ENCODE measurements around the gene FHIT.

Gene FHIT

DNA sequence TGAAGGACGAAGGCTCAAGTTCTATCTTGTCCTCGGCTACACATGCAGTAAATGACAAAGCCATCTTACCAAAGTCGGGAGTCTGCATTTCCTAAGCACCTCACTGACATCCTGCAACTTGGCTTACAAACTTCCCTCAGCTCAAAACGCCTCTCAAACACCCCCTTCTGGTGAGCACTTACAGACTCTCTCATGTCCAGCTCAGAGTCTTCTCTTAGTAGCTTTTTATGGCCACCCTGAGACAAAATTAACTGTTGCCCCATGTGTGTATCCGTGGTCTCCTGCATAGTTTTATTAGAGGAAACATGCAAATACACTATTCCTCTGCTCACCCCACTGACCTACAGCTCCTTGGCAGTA is 819.7 kb downstream of the FHIT start:
- FAIRE-seq (no peak), DNase-seq (ENCODE audit: insufficient read length) (no peak)
- no peak for TF ChIP-seq TAF1 (IDR thresholded peaks at IDR 0.05; ENCODE audit: borderline replicate concordance, low read depth, low read length)
- TF ChIP-seq POLR2AphosphoS5 (IDR thresholded peaks at IDR 0.05; ENCODE audit: low read depth, low read length), result no peak
- TF ChIP-seq POLR2A (IDR thresholded peaks at IDR 0.05; ENCODE audit: low read depth, low read length), result no peak

DNA sequence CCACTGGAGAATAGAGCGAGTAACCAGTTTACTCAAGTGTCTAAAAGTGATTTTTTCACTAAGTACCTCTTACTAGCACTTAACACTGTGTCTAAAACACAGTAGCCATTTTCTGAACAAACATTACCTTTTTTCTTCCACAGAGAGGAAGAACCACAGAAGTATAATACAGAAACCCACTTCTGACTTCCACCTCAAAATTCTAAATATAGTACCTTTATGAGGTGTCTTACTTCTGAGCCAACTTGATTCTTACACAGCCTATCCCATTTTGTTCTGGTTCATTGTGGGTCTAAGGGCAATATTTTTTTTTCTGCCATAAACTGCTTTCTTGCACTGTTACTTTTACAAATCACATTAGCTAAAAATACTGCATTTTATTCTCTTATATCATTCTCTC is 821.0 kb downstream of the FHIT start:
- DNase-seq (ENCODE audit: insufficient read length), result no peak
- FAIRE-seq, result no peak
- TF ChIP-seq POLR2AphosphoS5 (IDR thresholded peaks at IDR 0.05; ENCODE audit: low read depth, low read length) (no peak), POLR2A (IDR thresholded peaks at IDR 0.05; ENCODE audit: low read depth, low read length) (no peak), TAF1 (IDR thresholded peaks at IDR 0.05; ENCODE audit: borderline replicate concordance, low read depth, low read length) (no peak)

DNA sequence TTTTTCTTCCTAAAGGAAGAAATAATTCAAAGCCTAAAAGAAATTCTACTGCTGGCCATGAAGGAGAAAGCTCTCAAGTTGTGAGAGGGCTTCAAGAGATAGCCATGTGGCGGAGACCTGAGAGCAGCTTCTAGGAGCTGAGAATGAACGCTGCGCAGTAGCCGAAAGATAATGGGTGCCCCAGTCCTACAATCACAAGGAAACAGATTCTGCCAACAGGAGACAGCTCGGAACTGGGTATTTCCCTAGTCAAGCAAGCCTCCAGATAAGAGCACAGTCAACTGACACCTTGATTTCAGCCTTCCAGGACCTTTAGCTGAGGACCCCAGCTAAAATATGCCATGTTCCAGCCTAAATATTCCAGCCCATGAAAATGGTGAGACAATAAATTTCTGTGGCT is 824.1 kb downstream of the FHIT start:
- no peak for FAIRE-seq
- DNase-seq (ENCODE audit: insufficient read length), result no peak
- no peak for TF ChIP-seq POLR2A (IDR thresholded peaks at IDR 0.05; ENCODE audit: low read depth, low read length)
- no peak for TF ChIP-seq POLR2AphosphoS5 (IDR thresholded peaks at IDR 0.05; ENCODE audit: low read depth, low read length)
- no peak for TF ChIP-seq TAF1 (IDR thresholded peaks at IDR 0.05; ENCODE audit: borderline replicate concordance, low read depth, low read length)

DNA sequence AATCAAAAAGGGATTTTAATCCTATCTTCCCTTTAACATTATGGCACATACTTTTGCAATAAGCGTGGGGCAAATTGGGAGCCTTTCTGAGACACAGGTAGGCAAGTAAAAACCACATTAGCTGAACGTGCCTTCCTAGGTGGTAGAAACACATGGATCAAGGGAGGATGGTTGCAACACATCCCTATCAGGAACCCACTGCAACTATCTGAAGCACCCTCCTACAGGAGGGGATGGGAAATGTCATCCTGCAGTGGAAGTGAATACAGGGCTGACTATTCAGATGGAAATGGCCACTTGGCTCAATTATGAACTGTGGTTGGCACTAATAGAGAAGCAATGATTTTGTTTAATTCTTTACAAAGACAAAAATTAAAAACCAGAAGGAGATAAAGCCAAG is 826.3 kb downstream of the FHIT start:
- TF ChIP-seq TAF1 (IDR thresholded peaks at IDR 0.05; ENCODE audit: borderline replicate concordance, low read depth, low read length), result no peak
- no peak for TF ChIP-seq POLR2AphosphoS5 (IDR thresholded peaks at IDR 0.05; ENCODE audit: low read depth, low read length)
- no peak for TF ChIP-seq POLR2A (IDR thresholded peaks at IDR 0.05; ENCODE audit: low read depth, low read length)
- no peak for DNase-seq (ENCODE audit: insufficient read length)
- FAIRE-seq, result no peak

DNA sequence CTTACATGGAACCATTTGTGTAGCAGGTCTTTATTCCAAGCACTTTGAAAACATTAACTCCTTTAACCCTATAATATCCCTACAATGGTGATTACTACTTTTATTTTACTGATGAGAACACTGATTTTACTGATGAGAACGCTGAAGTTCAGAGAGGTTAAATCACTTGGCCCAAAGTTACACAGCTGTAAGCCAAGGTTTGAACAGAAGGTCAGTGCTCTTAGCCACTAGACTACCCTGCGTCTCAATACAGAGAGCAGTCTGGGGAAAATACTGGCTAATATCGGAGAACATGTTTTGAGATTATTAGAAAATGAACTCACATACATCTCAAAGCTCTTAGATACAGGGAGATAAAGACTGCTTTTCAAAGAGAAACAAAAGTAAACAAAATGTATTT is 827.2 kb downstream of the FHIT start:
- DNase-seq (ENCODE audit: insufficient read length) (no peak), FAIRE-seq (no peak)
- no peak for TF ChIP-seq TAF1 (IDR thresholded peaks at IDR 0.05; ENCODE audit: borderline replicate concordance, low read depth, low read length)
- no peak for TF ChIP-seq POLR2A (IDR thresholded peaks at IDR 0.05; ENCODE audit: low read depth, low read length)
- no peak for TF ChIP-seq POLR2AphosphoS5 (IDR thresholded peaks at IDR 0.05; ENCODE audit: low read depth, low read length)

DNA sequence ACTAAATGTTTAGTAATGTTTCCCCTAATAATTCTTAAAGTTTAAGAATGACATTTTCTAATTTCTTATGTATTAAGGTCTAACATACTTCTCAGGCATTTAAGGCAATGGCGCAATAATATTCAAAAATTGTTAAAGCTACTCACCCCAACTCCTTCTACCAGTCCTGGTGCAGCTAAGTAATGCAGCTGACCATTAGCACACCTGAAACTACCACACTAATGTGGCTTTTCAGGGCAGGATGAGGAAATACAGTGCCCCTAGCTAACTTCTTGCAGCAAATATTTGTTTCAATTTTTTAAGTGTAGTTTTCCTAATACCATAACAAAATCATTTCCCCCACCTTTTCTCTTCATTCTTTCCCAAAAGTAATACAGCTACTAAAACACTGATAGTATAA is 827.7 kb downstream of the FHIT start:
- DNase-seq (ENCODE audit: insufficient read length) (no peak), FAIRE-seq (no peak)
- TF ChIP-seq POLR2AphosphoS5 (IDR thresholded peaks at IDR 0.05; ENCODE audit: low read depth, low read length) (no peak), POLR2A (IDR thresholded peaks at IDR 0.05; ENCODE audit: low read depth, low read length) (no peak), TAF1 (IDR thresholded peaks at IDR 0.05; ENCODE audit: borderline replicate concordance, low read depth, low read length) (no peak)

DNA sequence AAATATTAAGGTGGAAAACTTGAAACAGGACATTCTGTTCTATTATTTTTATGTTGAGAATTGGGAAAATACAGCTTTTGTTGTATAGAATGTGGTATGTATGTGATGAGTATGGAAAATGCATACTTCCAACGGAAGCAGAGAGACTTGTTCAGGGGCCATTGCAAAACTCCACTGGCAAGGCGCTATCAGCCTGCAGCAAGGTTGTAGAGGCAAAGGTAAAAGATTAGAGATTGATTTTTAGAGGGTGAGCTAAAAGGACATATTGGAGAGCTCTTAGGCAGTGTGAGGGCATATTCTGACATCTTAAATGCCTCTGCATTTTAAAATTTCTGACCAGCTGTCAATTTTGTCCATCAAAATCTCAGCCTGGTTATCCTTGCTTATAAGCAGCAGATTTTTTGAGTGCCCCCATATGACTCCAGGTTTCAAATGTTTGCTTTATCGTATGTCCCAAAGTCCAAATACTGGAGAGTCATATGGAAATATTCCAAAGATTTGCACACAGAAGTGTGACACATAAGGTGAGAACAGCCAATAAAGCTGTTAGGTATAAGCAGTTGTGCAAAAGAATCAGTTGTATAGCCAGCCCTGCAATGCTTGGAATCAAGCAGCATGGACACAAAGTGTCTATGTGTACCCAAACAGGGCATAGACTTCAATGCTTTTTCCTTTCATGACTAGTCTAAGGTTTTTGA is 829.4 kb downstream of the FHIT start:
- no peak for TF ChIP-seq POLR2AphosphoS5 (IDR thresholded peaks at IDR 0.05; ENCODE audit: low read depth, low read length)
- TF ChIP-seq TAF1 (IDR thresholded peaks at IDR 0.05; ENCODE audit: borderline replicate concordance, low read depth, low read length), result no peak
- no peak for TF ChIP-seq POLR2A (IDR thresholded peaks at IDR 0.05; ENCODE audit: low read depth, low read length)
- no peak for FAIRE-seq

DNA sequence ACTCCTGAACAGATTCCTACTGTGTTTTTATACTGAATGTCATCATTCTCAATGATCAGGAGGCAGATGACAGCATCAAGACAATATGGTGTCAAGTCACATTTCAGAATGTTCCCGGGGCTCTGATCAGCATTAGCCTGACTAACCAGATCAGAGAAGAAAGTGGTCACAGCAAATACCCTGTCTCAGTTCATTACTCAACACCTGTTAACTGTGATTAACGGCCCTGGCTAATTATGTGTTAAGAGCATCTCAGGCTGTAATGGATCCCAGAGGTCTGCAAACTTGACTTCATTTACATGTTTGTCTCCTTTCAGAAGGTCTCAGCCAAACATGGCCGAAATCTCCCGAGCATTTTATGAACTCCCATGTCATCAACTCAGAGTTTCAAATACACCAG is 833.7 kb downstream of the FHIT start:
- no peak for FAIRE-seq
- DNase-seq (ENCODE audit: insufficient read length), result no peak
- no peak for TF ChIP-seq TAF1 (IDR thresholded peaks at IDR 0.05; ENCODE audit: borderline replicate concordance, low read depth, low read length)

More for the DNA sequence above, 829.4 kb downstream of the FHIT start:
- DNase-seq (ENCODE audit: insufficient read length), result no peak

DNA sequence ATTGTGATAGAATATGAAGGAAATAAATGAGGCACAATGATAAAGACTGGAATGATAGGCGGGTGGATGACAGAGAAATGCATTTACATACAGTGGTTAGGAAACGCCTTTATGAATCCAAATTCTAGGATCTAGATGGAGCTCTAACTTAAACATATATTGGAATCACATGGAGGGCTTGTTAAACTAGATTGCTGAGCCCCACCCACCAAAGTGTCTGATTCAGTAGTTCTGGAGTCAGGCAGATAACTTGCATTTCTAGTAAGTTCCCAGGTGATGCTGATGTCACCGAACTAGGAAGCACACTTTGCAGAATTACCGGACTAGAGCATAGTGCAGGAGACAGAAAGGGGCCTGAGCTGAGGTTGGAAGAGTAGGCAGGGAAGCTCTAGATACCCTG is 837.2 kb downstream of the FHIT start:
- no peak for DNase-seq (ENCODE audit: insufficient read length)
- TF ChIP-seq POLR2A (IDR thresholded peaks at IDR 0.05; ENCODE audit: low read depth, low read length) (no peak), TAF1 (IDR thresholded peaks at IDR 0.05; ENCODE audit: borderline replicate concordance, low read depth, low read length) (no peak), POLR2AphosphoS5 (IDR thresholded peaks at IDR 0.05; ENCODE audit: low read depth, low read length) (no peak)
- FAIRE-seq, result no peak

DNA sequence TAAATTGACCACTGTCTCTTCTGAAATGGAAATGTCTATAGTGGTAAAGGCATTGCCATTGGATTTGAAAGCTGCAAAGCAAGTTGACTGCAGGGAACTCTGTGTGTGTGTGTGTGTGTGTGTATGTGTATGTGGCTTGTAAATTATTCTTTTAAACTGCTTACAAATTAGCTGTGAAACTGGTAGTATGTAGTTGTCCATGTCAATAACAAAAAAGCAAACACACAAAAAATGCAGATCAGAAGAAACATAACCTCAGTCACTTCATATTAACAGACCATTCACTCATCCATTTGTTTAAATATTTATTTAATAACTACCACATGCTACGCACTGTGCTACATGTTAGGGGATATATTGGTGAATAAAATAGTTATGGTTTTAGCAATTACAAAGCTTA is 837.7 kb downstream of the FHIT start:
- TF ChIP-seq TAF1 (IDR thresholded peaks at IDR 0.05; ENCODE audit: borderline replicate concordance, low read depth, low read length) (no peak), POLR2AphosphoS5 (IDR thresholded peaks at IDR 0.05; ENCODE audit: low read depth, low read length) (no peak), POLR2A (IDR thresholded peaks at IDR 0.05; ENCODE audit: low read depth, low read length) (no peak)
- DNase-seq (ENCODE audit: insufficient read length) (no peak), FAIRE-seq (no peak)

DNA sequence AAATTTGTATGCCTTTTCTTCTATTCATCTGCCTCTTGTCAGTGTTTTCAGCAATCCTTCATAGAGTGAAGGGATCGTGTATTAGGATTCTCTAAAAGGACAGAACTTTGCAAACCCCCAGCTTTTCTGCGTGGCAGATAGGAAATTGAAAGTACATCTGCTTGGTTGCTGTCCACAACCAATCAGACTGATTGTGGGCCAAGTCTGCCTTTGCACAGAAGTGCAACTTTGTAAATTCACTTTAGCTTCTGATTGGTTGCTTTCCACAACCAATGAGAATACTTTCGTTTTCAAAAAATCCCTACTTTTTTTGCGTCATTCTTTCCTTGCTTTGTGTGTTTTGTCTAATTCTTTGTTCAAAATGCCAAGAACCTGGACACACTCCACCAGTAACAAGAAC is 847.4 kb downstream of the FHIT start:
- no peak for TF ChIP-seq POLR2AphosphoS5 (IDR thresholded peaks at IDR 0.05; ENCODE audit: low read depth, low read length)
- no peak for TF ChIP-seq TAF1 (IDR thresholded peaks at IDR 0.05; ENCODE audit: borderline replicate concordance, low read depth, low read length)
- no peak for TF ChIP-seq POLR2A (IDR thresholded peaks at IDR 0.05; ENCODE audit: low read depth, low read length)
- DNase-seq (ENCODE audit: insufficient read length), result no peak
- peak; percentile 30 for FAIRE-seq

DNA sequence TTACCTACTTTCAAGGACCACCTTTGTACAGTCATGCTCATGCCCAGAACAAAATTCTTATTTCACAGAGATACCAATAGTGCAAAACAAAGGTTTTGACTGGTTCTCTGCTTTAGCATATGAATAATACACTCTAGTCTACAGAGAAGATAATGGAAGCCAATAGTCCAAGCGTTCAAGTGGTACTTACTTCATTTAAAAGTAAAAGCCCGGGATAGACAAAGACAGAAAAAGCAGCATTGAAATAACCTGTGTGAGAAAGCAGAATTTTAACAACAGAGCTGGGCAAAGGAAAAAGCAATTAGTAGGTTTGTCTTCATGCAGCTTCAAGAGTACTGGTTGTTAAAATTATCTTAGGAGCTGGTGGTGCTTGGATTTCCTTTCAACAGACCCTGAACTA is 848.3 kb downstream of the FHIT start:
- FAIRE-seq (no peak), DNase-seq (ENCODE audit: insufficient read length) (no peak)
- TF ChIP-seq POLR2A (IDR thresholded peaks at IDR 0.05; ENCODE audit: low read depth, low read length), result no peak
- no peak for TF ChIP-seq TAF1 (IDR thresholded peaks at IDR 0.05; ENCODE audit: borderline replicate concordance, low read depth, low read length)
- no peak for TF ChIP-seq POLR2AphosphoS5 (IDR thresholded peaks at IDR 0.05; ENCODE audit: low read depth, low read length)

All from GM12892 (cell line).